ENCODE data around the gene MBD6. TPM values are rescaled to one million over a fixed set of nuclear protein-coding genes. Genes with fewer than 3 reads are reported as not detected.
A peak's percentile ranks its signal among the peaks of the same experiment; 100 is the strongest.

The MBD6 gene
- total RNA-seq, 1 experiment from 2014 or later, result 78.4 TPM

- Histone ChIP-seq H4K20me1 (ENCODE audit: insufficient read depth) (peaks cover 50% of the 10 kb centered on the region), H2AFZ (no peak overlapping the region), H3K79me2 (ENCODE audit: low read depth) (peaks cover 60% of the 10 kb centered on the region), H3K4me3 (peak overlapping the region; percentile 48; the same call in 1 of the 2 replicates), H3K4me2 (peak overlapping the region; percentile 88), H3K9me3 (ENCODE audit: insufficient read depth, low read depth) (no peaks in the 10 kb centered on the region), H3F3A (ENCODE audit: insufficient read depth, low read depth) (peaks cover 50% of the 10 kb centered on the region), H3K4me1 (replicated peaks; ENCODE audit: insufficient read depth) (peaks cover 34% of the 10 kb centered on the region), H3K9me2 (ENCODE audit: insufficient read depth) (no peaks in the 10 kb centered on the region), H3K36me3 (ENCODE audit: low read depth) (peaks cover 32% of the 10 kb centered on the region), H3K27me3 (ENCODE audit: insufficient read depth, low read depth) (no peaks in the 10 kb centered on the region), H3K27ac (peak overlapping the region; percentile 86)
- intact Hi-C loops (cut with micrococcal nuclease; ENCODE audit: unreplicated experiment), result loop anchor here (2.0 kb wide), 2 partner anchors 25 to 231 kb away; partner anchors contain the start of genes CDK4 and DCTN2
- ChIA-PET CTCF (no interaction called here), POLR2A (ENCODE audit: unreplicated experiment) (no interaction called here)
- DNase-seq, result peak in 1 of 2 experiments; percentile 12
- no TSS peak for BruUV-seq (replicated peaks)
- TF ChIP-seq, protein P1, sequence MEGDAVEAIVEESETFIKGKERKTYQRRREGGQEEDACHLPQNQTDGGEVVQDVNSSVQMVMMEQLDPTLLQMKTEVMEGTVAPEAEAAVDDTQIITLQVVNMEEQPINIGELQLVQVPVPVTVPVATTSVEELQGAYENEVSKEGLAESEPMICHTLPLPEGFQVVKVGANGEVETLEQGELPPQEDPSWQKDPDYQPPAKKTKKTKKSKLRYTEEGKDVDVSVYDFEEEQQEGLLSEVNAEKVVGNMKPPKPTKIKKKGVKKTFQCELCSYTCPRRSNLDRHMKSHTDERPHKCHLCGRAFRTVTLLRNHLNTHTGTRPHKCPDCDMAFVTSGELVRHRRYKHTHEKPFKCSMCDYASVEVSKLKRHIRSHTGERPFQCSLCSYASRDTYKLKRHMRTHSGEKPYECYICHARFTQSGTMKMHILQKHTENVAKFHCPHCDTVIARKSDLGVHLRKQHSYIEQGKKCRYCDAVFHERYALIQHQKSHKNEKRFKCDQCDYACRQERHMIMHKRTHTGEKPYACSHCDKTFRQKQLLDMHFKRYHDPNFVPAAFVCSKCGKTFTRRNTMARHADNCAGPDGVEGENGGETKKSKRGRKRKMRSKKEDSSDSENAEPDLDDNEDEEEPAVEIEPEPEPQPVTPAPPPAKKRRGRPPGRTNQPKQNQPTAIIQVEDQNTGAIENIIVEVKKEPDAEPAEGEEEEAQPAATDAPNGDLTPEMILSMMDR (conservative IDR thresholded peaks at IDR 0.05), result no peak
- no peak for TF ChIP-seq EZH2 (IDR thresholded peaks at IDR 0.05; ENCODE audit: low read depth)
Observed at GRCh38 chr12:57521525-57522010, 1.1 kb upstream of the MBD6 start.

DNA sequence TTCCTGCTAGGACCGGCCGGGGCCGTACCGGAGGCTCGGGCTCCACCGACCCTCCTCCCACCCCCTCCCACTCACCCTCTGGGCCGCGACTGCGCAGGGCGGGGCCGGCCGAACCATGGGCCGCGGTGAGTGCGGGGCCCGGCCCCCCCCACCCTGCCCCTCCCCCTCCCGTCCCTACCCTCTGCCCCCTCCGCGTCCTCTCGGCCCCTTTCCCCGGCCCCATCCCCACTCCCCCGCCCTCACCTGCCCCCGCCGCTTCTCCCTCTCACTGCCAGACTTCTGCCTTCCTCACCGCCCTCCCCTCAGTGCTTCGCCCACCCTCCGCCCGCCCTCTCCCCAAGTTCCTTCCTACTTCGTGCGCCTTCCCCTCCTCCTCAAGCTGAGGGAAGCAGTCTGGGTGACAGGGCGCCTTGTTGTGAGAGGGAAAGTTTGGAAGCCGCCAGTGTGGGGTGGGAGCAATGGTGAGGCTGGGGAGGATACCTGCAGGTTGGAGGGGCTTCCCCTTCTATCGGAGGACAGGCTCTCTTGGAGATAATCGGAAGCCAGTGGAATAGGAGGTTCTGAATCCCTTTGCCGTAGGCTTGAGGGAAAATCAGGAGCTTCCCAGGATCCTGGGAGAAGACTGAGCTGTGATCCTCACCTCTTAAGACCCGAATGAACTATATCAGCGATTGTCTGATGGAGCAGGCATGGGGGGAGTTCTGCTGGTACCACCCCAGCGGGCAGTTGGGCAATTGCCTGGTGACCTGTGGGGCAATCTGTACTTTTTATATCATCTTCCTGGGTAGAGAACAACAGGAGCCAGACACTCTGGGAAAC, 472 bp downstream of the MBD6 start:
- H3K4me3 ChIP-seq, result peak overlapping the region; percentile 98
- BruUV-seq (replicated peaks), result TSS peak; percentile 38
- no peaks in the 10 kb centered on the region for H3K9me3 ChIP-seq (ENCODE audit: insufficient read depth, low read depth)
- H3K4me1 ChIP-seq (replicated peaks; ENCODE audit: insufficient read depth), result peaks cover 31% of the 10 kb centered on the region
- TF ChIP-seq, protein P1 (conservative IDR thresholded peaks at IDR 0.05), result 0 out of 2 replicates have a peak, but pooled peaks have one; percentile 16
- TF ChIP-seq EZH2 (IDR thresholded peaks at IDR 0.05; ENCODE audit: low read depth), result no peak
- intact Hi-C loops (cut with micrococcal nuclease; ENCODE audit: unreplicated experiment), result loop anchor here (2.0 kb wide), 2 partner anchors 24 to 230 kb away; partner anchors contain the start of genes CDK4 and DCTN2
- H4K20me1 ChIP-seq (ENCODE audit: insufficient read depth), result peaks cover 35% of the 10 kb centered on the region
- ChIA-PET CTCF (interaction anchor here (0.6 kb wide), 1 partner anchor 50 kb away, joined by 8 read pairs; no protein-coding TSS in a partner anchor), POLR2A (ENCODE audit: unreplicated experiment) (interaction anchor here (0.9 kb wide), 1 partner anchor 76 kb away, joined by 16 read pairs; no protein-coding TSS in a partner anchor)
- DNase-seq, result no peak
- no peaks in the 10 kb centered on the region for H3K27me3 ChIP-seq (ENCODE audit: insufficient read depth, low read depth)
- H3F3A ChIP-seq (ENCODE audit: insufficient read depth, low read depth), result peaks cover 40% of the 10 kb centered on the region
- no peak overlapping the region for H2AFZ ChIP-seq
- H3K9me2 ChIP-seq (ENCODE audit: insufficient read depth), result no peaks in the 10 kb centered on the region
- peak overlapping the region; percentile 88 for H3K4me2 ChIP-seq
- H3K36me3 ChIP-seq (ENCODE audit: low read depth), result peaks cover 17% of the 10 kb centered on the region
- peak overlapping the region; percentile 86 for H3K27ac ChIP-seq
- H3K79me2 ChIP-seq (ENCODE audit: low read depth), result peaks cover 46% of the 10 kb centered on the region

DNA sequence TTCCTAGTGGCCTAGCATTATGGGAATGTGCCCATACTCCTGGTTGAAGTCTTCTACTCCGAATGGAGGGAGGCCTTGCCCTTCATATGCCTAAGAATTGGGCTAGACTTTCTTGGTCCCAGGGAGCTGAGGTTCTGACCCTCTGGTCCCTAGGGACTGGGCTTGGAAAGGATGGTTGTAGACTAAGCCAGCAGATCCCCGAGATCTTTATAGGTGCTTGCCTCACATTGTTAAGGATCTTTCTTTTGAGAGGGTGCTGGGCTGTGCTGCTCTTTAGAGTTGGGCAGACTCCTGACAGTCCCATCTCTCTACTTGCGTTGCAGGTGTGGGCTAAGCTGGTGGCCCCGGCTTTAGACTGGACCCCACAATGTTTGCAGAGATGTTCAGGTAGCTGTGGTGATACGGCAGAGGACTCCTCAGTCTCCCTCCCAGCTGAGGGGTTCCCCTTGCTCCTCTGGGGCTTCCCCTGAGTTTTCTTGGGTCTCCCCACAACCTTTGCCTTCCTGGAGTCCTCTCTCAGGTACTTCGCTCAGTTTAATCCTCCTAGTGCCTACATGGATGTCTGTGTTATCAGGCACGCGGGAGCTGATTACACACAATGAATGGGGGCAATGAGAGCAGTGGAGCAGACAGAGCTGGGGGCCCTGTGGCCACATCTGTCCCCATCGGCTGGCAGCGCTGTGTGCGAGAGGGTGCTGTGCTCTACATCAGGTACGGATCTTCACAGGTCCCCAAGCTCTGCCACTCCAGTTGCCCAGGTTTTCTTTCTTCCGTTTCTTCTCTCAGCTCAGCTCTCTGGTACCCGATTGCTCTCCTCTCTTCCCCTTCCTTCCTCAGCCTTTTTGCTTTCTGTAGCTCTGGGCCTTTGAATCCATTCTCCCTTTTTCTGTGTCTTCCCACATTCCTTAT, 1.3 kb downstream of the MBD6 start:
- Histone ChIP-seq H3K4me1 (replicated peaks; ENCODE audit: insufficient read depth) (peaks cover 23% of the 10 kb centered on the region), H3K27ac (peak overlapping the region; percentile 68; the same call in 1 of the 2 replicates), H3F3A (ENCODE audit: insufficient read depth, low read depth) (peaks cover 43% of the 10 kb centered on the region), H3K4me2 (peak overlapping the region; percentile 88), H3K4me3 (peak overlapping the region; percentile 98), H2AFZ (no peak overlapping the region), H3K9me3 (ENCODE audit: insufficient read depth, low read depth) (no peaks in the 10 kb centered on the region), H3K79me2 (ENCODE audit: low read depth) (peaks cover 37% of the 10 kb centered on the region), H3K9me2 (ENCODE audit: insufficient read depth) (no peaks in the 10 kb centered on the region), H3K27me3 (ENCODE audit: insufficient read depth, low read depth) (no peaks in the 10 kb centered on the region), H3K36me3 (ENCODE audit: low read depth) (peaks cover 8% of the 10 kb centered on the region), H4K20me1 (ENCODE audit: insufficient read depth) (peaks cover 26% of the 10 kb centered on the region)
- DNase-seq, result no peak
- ChIA-PET POLR2A (ENCODE audit: unreplicated experiment) (interaction anchor here (0.6 to 0.9 kb wide), 3 partner anchors 11 to 77 kb away, joined by 3 to 16 read pairs (median 3); no protein-coding TSS in a partner anchor), CTCF (no interaction called here)
- no TSS peak for BruUV-seq (replicated peaks)
- TF ChIP-seq, protein P1 (conservative IDR thresholded peaks at IDR 0.05), result no peak
- TF ChIP-seq EZH2 (IDR thresholded peaks at IDR 0.05; ENCODE audit: low read depth), result no peak
- intact Hi-C loops (cut with micrococcal nuclease; ENCODE audit: unreplicated experiment), result loop anchor here (2.0 kb wide), 2 partner anchors 23 to 229 kb away; partner anchors contain the start of genes CDK4 and DCTN2
